ENCODE results near the gene KRTAP10-3.

DNA sequence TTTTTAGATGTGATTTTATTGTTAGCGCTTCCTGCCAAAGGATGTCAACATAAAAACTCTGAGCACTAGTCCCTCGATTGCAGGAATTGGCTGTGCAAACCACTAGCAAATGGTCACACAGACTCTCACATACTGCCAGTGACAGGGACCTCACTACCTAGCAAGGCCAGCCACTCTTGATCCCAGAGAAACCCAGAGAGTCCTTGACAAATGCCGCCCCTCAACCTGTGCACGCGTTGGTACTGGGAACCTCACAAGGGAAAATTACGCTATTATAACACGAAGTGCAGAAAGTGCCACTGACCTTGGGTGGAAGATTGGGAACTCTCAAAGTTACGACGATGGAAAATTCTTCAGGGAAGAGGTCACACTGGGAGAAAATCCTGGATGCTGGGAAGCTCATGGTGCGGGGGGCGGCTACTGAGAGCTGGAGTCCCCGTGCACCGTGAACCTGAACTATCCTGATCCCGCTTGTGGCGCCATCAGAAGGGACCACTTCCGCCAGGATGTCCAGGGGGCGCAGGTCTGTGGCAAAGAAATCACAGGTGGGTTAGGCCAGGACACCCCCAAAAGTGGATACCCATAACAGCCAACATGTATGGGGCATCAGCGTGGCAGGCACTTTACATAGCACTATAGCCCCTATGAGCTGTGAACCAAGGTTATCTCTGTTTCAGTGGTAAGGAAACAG is 9.0 kb upstream of the KRTAP10-3 start:
- no peak for TF ChIP-seq GATA3 (IDR thresholded peaks at IDR 0.05; ENCODE audit: low read depth, low read length)
- no peak for TF ChIP-seq GATA2 (IDR thresholded peaks at IDR 0.05; ENCODE audit: low read depth, low read length)
